Activated CD4-positive, alpha-beta memory T cell treated with anti-CD3 and anti-CD28 coated beads, Interleukin-2, amount 10 ng/mL, durations not matched to agents 7 days and 5 days (primary cell): ENCODE results near the gene ZSCAN9. TPM values are rescaled to one million over a fixed set of nuclear protein-coding genes. Genes with fewer than 3 reads are reported as not detected.

Experiments used
- CTCF ChIA-PET: fragments of 350-600 bp; sonication (Branson Sonifier 250); formaldehyde crosslinking; loops from one replicate; lab custom pipeline; 2021; ENCODE audit warnings: antibody characterized with exemption, inconsistent platforms; lab: Charles Lee
- POLR2A ChIA-PET: fragments of 350-600 bp; sonication (Branson Sonifier 250); formaldehyde crosslinking; loops from one replicate; lab custom pipeline; 2021; ENCODE audit warnings: antibody characterized with exemption; lab: Charles Lee
- DNase-seq: peaks from one replicate; pipeline ENCODE4 v3.0.0-alpha.2; 2020
- H3K27ac Mint-ChIP-seq: one replicate; pipeline ENCODE4 v1.8.0; 2021; ENCODE audit warnings: mild to moderate bottlenecking, mixed read lengths
- H3K27me3 Mint-ChIP-seq: one replicate; pipeline ENCODE4 v1.8.0; 2021; ENCODE audit warnings: mixed read lengths
- H3K36me3 Mint-ChIP-seq: one replicate; pipeline ENCODE4 v1.8.0; 2021; ENCODE audit warnings: low read depth, mixed read lengths
- H3K4me1 Mint-ChIP-seq: one replicate; pipeline ENCODE4 v1.8.0; 2021; ENCODE audit warnings: mixed read lengths
- H3K4me3 Mint-ChIP-seq: one replicate; pipeline ENCODE4 v1.8.0; 2021; ENCODE audit warnings: mild to moderate bottlenecking, mixed read lengths
- H3K9me3 Mint-ChIP-seq: one replicate; pipeline ENCODE4 v1.8.0; 2021; ENCODE audit warnings: mixed read lengths
- total RNA-seq, 2 experiments: library from RNA; stranded (reverse); gene quantifications; one replicate each; pipeline ENCODE4 v1.2.3, GENCODE V29; 2021

Gene ZSCAN9
- total RNA-seq, 2 experiments from 2014 or later = 4.9 to 5.6 TPM

DNA sequence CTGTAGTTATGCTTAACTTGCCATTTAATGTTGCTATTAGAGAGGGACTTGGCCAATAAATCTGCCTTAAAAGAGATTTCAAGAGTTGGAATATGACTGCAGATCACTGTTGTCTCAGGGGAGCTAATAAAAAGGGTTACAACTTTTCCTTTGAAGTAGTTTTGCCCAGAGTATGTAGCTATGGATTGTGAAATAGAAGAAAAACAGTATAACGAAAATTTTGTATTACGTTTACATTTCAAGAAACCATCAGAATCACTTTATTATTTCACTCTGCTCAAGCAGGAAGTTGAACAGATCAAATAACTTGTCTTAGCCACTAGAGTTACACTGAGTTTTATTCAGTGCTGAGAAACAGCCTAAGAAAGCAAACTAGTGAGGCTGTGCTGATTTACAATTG lies 38.8 kb downstream of the ZSCAN9 start:
- Mint-ChIP-seq H3K4me3 (no peak overlapping the region), H3K9me3 (peaks cover under 1% of the 10 kb centered on the region), H3K36me3 (peaks cover under 1% of the 10 kb centered on the region), H3K4me1 (peaks cover 14% of the 10 kb centered on the region), H3K27me3 (peaks cover 19% of the 10 kb centered on the region), H3K27ac (no peak overlapping the region)
- DNase-seq = no peak
- POLR2A ChIA-PET = interaction anchor here (0.9 kb wide), 1 partner anchor 12 kb away, joined by 3 read pairs; the partner anchor contains the start of gene ZKSCAN4
- CTCF ChIA-PET = no interaction called here

DNA sequence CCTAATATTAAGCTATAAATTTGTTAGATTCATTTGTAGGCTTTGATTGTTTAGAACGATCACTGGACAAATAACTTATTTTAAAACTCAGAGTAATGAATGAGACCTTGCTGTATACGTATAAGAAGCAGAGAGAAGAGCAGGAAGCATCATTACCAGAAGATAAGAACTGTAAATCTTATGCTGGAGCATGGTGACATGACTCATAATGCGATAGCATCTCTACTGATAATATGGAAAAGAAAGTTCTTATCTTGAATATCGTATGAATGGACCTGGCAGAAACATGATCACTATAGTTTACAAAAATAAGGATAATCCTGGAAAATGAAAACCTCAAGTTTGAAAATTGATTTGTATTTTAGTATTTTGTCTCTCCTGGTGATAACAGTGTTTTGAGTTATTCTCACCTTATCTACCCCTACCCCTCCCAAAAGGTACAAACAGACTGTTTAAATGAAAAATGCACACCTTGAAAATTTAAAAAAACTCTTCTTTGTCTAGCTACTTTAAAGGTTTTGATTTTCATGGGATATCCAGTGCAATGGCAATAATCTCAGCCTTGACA lies 39.8 kb downstream of the ZSCAN9 start:
- Mint-ChIP-seq H3K27ac (no peak overlapping the region), H3K4me3 (no peak overlapping the region), H3K4me1 (peaks cover 21% of the 10 kb centered on the region), H3K36me3 (no peaks in the 10 kb centered on the region), H3K27me3 (peaks cover 16% of the 10 kb centered on the region), H3K9me3 (no peaks in the 10 kb centered on the region)
- ChIA-PET CTCF (no interaction called here), POLR2A (interaction anchor here (0.9 kb wide), 1 partner anchor 13 kb away, joined by 3 read pairs; the partner anchor contains the start of gene ZKSCAN4)
- no peak for DNase-seq

DNA sequence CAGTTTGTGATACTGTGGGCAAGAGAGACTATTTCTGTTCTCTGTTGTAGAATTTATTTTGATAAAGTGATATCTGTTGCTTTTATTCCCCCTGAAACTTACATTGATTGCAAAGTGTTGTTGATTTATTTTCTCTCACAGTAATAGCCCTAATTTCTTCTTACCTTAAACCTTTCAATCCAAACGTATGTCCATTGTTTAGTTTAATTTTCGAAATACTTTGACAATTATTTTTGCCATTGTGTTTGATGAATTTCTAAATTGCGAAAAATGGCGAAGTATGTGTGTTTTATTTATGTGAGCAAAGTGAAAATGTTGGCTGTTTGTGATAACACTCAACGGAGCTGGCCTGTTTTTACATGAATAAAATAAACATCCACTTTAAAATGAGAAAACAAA lies 41.5 kb downstream of the ZSCAN9 start:
- no peak for DNase-seq
- Mint-ChIP-seq H3K36me3 (peaks cover 4% of the 10 kb centered on the region), H3K9me3 (no peaks in the 10 kb centered on the region), H3K4me3 (no peak overlapping the region), H3K4me1 (peaks cover 23% of the 10 kb centered on the region), H3K27ac (no peak overlapping the region), H3K27me3 (peaks cover 7% of the 10 kb centered on the region)
- ChIA-PET CTCF (interaction anchor here (0.7 to 2.5 kb wide), 12 partner anchors 9 to 1695 kb away, joined by 3 to 13 read pairs (median 4); partner anchors contain the start of genes ZKSCAN4 and ZKSCAN8), POLR2A (interaction anchor here (0.8 to 2.9 kb wide), 13 partner anchors 11 to 399 kb away, joined by 3 to 32 read pairs (median 8); partner anchors contain the start of genes ZKSCAN3, ZKSCAN4, ZKSCAN8 and ZSCAN16)

DNA sequence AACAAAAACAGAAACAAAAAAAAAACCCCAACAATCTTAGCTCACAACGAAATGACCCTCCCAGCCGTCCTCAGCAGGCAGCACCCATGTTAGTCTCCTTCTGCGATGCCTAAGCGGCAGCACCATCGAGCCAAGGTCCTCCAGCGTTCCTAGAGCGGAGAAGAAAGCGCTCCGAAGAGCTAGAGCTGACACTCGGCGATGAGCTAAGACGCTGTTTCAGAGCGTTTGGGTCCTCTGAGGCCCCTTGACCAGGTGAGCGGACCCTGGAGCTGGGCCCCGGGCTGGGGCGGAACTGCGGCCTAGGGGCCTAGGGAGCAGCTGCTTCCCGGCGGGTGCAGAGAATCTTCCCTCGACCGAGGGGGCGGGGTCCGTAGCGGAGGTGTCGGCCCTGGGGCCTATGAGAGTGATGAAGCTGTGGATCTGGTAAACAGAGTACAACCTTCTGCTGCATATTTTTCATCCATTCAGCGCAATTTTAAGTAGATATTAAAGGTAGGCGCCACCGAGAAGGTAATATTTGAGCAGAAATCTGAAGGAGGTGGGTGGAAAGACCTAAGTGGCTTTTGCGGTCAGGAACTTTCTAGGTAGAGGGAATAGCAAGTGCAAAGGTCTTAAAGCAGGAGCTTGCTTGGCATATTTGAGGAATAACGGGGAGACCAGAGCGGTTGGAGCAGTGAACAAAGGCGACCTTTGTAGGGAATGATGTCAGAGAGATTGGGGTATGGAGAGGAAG lies 42.1 kb downstream of the ZSCAN9 start, which contains the start of gene ZSCAN26:
TSS of gene ZSCAN26 (plus strand) at position 182 of the 733 bp plus-strand sequence. CDS start 4,777 bp downstream, outside the sequence.
- POLR2A ChIA-PET = interaction anchor here (0.8 to 2.9 kb wide), 14 partner anchors 11 to 429 kb away, joined by 3 to 32 read pairs (median 7); partner anchors contain the start of genes ZKSCAN3, ZKSCAN4, ZKSCAN8 and ZSCAN16
- CTCF ChIA-PET = interaction anchor here (0.6 to 2.5 kb wide), 16 partner anchors 9 to 1695 kb away, joined by 3 to 13 read pairs (median 4); partner anchors contain the start of genes ZKSCAN4, ZKSCAN8, ZSCAN12 and ZSCAN16

DNA sequence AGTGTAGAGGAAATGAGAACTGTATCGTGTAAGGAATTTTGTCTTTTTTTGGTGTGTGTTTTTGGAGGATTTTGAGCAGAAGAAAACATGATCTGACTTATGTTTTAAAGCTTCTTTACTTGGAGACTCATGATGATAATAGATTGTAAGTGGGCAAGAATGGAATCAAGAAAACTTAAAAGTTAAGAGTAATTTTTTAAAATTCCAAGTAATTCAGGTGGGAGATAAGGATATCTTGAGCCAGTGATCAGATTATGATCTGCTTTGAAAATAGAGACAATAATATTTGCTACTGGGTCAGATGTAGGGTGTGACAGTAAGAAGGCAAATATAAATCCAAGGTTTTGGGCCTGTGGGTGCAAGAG lies 42.6 kb downstream of the ZSCAN9 start:
- peaks cover 7% of the 10 kb centered on the region for H3K27me3 Mint-ChIP-seq
- ChIA-PET POLR2A (interaction anchor here (1.1 to 2.9 kb wide), 13 partner anchors 11 to 429 kb away, joined by 3 to 32 read pairs (median 8); partner anchors contain the start of genes ZKSCAN3, ZKSCAN4, ZKSCAN8 and ZSCAN16), CTCF (interaction anchor here (0.6 to 2.5 kb wide), 13 partner anchors 12 to 471 kb away, joined by 3 to 13 read pairs (median 4); partner anchors contain the start of genes ZKSCAN4, ZKSCAN8, ZSCAN12 and ZSCAN16)
- no peak overlapping the region for H3K27ac Mint-ChIP-seq
- peaks cover 23% of the 10 kb centered on the region for H3K4me1 Mint-ChIP-seq
- peaks cover 11% of the 10 kb centered on the region for H3K36me3 Mint-ChIP-seq
- H3K9me3 Mint-ChIP-seq = no peaks in the 10 kb centered on the region
- DNase-seq = no peak
- H3K4me3 Mint-ChIP-seq = no peak overlapping the region

More for the DNA sequence above, 42.1 kb downstream of the ZSCAN9 start, which contains the start of gene ZSCAN26:
- Mint-ChIP-seq H3K36me3 (peaks cover 6% of the 10 kb centered on the region), H3K27me3 (peaks cover 7% of the 10 kb centered on the region), H3K27ac (no peak within 1 kb of the TSS), H3K9me3 (no peaks in the 10 kb centered on the region), H3K4me3 (no peak within 1 kb of the TSS), H3K4me1 (peaks cover 23% of the 10 kb centered on the region)
- DNase-seq = peak; percentile 87

DNA sequence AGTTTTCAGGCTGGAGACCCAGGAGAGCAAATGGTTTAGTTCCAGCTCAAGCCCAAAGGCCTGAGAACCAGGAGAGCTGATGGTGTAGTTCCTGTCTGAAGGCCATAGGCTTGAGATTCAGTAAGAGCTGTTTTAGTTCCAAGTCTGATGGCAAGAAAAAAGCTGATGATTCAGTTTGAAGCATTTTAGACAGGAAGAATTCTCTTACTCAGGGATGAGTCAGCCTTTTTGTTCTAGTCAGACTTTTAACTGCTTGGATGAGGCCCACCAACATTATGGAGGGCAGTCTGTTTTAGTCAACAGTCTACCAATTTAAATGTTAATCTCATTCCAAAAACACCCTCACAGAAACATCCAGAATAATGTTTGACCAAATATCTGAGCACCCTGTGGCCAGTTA lies 44.4 kb downstream of the ZSCAN9 start:
- Mint-ChIP-seq H3K27me3 (no peaks in the 10 kb centered on the region), H3K36me3 (peaks cover 20% of the 10 kb centered on the region), H3K27ac (no peak overlapping the region), H3K9me3 (no peaks in the 10 kb centered on the region), H3K4me1 (peaks cover 21% of the 10 kb centered on the region), H3K4me3 (no peak overlapping the region)
- DNase-seq = no peak
- POLR2A ChIA-PET = no interaction called here
- CTCF ChIA-PET = no interaction called here

DNA sequence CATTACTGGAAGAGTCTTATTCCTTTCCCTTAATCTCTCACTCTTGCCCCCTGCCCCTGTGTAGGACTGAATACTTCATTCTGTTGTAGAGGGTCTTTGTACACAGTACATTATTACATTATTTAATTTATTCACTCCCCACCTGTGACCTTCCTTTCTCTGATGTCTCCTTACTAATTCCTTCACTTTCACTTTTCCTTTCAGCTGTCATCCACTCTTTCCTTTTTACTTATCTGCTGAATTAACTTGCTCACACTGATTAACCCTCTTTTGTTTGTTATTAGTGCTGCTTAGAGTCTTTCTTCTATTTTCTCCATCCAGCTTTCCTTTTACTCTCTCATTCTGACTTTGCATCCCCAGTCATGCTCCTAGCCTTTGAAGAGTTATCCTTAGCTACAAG lies 49.8 kb downstream of the ZSCAN9 start:
- no peak for DNase-seq
- ChIA-PET CTCF (interaction anchor here (2.6 kb wide), 1 partner anchor 81 kb away, joined by 6 read pairs; no protein-coding TSS in a partner anchor), POLR2A (no interaction called here)
- Mint-ChIP-seq H3K4me3 (no peak overlapping the region), H3K36me3 (peaks cover 47% of the 10 kb centered on the region), H3K27ac (no peak overlapping the region), H3K27me3 (peaks cover under 1% of the 10 kb centered on the region), H3K4me1 (peaks cover 11% of the 10 kb centered on the region), H3K9me3 (no peaks in the 10 kb centered on the region)

DNA sequence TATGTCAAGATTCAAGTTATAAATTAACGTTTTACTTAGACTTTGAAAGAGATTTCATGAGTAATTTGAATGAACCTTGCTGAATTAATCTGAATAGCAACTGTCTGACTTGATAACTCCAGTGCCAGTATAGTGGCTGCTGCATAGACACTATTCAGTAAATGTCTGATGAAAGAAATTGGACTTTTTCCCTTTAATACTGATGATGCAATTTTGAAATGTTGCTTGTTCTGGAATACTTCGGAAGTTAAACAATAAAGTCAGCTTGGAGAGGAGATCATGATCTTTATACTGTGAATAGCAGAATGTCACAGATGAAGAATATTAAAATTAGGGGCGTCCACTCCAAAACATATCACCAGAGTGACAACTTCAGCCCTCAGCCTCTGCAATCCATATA lies 52.7 kb downstream of the ZSCAN9 start:
- H3K36me3 Mint-ChIP-seq = peaks cover 35% of the 10 kb centered on the region
- no peak for DNase-seq
- no peaks in the 10 kb centered on the region for H3K9me3 Mint-ChIP-seq
- CTCF ChIA-PET = interaction anchor here (1.1 kb wide), 1 partner anchor 78 kb away, joined by 3 read pairs; no protein-coding TSS in a partner anchor
- no peak overlapping the region for H3K4me3 Mint-ChIP-seq
- H3K27ac Mint-ChIP-seq = no peak overlapping the region
- peaks cover 21% of the 10 kb centered on the region for H3K4me1 Mint-ChIP-seq
- POLR2A ChIA-PET = interaction anchor here (2.5 kb wide), 1 partner anchor 11 kb away, joined by 6 read pairs; the partner anchor contains the start of gene ZSCAN26
- peaks cover 5% of the 10 kb centered on the region for H3K27me3 Mint-ChIP-seq

DNA sequence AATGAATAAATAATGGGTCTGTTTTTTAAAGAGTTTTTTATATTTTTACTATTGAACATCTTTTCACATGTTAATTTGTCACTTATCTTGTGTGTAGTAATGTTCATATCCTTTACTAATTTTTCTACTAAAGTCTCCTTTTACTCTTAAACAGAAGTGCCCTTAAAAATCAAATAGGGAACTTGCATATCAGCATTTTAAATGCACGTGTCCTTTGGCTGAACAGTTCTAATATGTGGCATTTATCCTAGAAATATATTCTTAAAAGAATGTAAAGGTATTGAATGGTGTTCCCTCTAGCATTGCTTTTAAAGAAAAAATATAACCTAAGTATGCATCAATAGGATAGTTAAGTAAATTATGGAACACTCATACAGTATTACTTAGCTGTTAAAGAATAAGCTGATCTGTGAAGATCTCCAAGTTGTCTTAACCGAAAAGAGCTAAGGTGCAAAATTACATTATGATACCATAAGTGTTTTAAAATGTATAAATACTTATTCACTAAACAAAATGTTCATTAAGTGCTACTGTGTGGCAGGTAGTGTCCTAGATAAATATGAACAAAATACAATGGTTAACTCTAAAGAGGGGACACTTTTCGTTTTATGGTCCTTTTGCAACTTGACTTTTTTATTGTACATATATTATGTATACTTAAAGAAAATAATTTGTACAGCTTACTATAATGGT lies 55.7 kb downstream of the ZSCAN9 start:
- peak overlapping the region; percentile 72 for H3K4me3 Mint-ChIP-seq
- no peak overlapping the region for H3K27ac Mint-ChIP-seq
- no peak for DNase-seq
- H3K27me3 Mint-ChIP-seq = peaks cover 5% of the 10 kb centered on the region
- peaks cover 25% of the 10 kb centered on the region for H3K36me3 Mint-ChIP-seq
- H3K4me1 Mint-ChIP-seq = peaks cover 13% of the 10 kb centered on the region
- POLR2A ChIA-PET = interaction anchor here (0.9 to 1.0 kb wide), 2 partner anchors 29 to 75 kb away, joined by 3 to 5 read pairs; partner anchors contain the start of gene ZKSCAN4
- CTCF ChIA-PET = interaction anchor here (1.4 to 1.6 kb wide), 2 partner anchors 29 to 75 kb away, joined by 5 to 6 read pairs; partner anchors contain the start of gene ZKSCAN4
- H3K9me3 Mint-ChIP-seq = no peaks in the 10 kb centered on the region

DNA sequence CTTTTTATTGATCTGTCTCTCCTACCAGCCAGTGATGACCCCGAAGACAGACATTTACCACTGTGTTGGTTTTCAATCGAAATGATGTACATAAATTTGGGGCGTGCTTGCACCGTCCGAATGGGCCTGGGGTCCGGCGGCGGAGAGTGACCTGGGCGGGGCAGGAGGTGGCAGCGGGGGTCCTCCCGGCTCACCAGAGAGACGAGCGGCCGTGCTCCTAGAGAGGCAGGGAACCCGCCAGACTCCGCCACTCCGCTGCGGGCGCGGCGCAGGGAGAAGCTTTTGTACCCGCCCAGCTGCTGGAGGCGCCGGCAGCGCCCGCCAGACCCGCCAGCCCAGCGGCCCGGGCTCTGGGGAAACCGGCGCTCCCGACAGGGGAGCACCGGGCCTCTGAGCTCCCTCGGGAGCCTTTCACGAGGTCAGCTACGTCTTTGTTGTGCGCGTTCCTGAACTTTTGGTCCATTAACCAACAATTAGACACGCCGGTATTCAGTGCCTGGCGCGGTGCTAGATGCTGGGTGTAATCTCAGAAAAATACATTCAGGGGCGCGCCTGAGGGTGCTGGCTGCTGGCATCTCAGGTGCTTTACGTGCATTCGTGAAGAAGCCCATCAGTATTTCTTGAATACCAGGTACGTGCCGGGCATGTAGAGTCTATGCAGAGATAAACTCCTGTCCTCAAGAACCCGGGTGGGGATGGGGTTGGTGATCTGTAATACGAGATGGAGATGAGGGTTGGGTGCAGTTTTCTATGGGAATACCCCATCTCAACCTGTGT lies 56.4 kb downstream of the ZSCAN9 start, which contains the start of gene PGBD1:
TSS of gene PGBD1 (plus strand) at position 285 of the 777 bp plus-strand sequence. CDS start 2,242 bp downstream, outside the sequence.
- POLR2A ChIA-PET = interaction anchor here (0.9 to 1.0 kb wide), 2 partner anchors 29 to 75 kb away, joined by 3 to 5 read pairs; partner anchors contain the start of gene ZKSCAN4
- H3K9me3 Mint-ChIP-seq = no peaks in the 10 kb centered on the region
- peaks cover 18% of the 10 kb centered on the region for H3K36me3 Mint-ChIP-seq
- CTCF ChIA-PET = interaction anchor here (1.4 to 1.6 kb wide), 2 partner anchors 29 to 74 kb away, joined by 5 to 6 read pairs; partner anchors contain the start of gene ZKSCAN4
- peak within 1 kb of the TSS; percentile 72 for H3K4me3 Mint-ChIP-seq
- peaks cover 13% of the 10 kb centered on the region for H3K4me1 Mint-ChIP-seq
- peaks cover 5% of the 10 kb centered on the region for H3K27me3 Mint-ChIP-seq
- DNase-seq = peak; percentile 49
- H3K27ac Mint-ChIP-seq = no peak within 1 kb of the TSS

DNA sequence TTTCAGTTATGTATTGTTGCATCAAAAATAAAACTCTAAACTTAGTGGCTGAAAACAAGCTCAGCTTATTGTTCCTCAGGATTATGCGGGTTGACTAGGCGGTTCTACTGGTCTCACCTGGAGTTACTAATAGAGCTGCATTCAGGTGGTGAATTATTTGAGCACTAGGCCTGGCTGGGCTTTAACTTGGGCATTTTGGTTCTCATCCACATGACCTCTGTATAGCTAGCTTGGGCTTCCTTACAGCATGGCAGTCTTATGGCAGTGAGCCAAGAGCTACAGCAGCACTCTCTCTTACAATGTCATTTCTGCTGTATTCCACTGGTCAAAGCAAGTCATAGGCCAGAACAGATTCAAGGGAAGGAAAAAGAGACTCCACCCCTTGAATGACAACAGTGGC lies 57.9 kb downstream of the ZSCAN9 start:
- ChIA-PET POLR2A (no interaction called here), CTCF (interaction anchor here (1.0 to 1.5 kb wide), 2 partner anchors 16 to 73 kb away, joined by 4 read pairs; partner anchors contain the start of gene ZSCAN26)
- Mint-ChIP-seq H3K27me3 (peaks cover 5% of the 10 kb centered on the region), H3K9me3 (no peaks in the 10 kb centered on the region), H3K36me3 (peaks cover 11% of the 10 kb centered on the region), H3K4me1 (peaks cover 13% of the 10 kb centered on the region), H3K27ac (no peak overlapping the region), H3K4me3 (no peak overlapping the region)
- DNase-seq = no peak
